Measurements from ENCODE around the gene PRR16.

DNA sequence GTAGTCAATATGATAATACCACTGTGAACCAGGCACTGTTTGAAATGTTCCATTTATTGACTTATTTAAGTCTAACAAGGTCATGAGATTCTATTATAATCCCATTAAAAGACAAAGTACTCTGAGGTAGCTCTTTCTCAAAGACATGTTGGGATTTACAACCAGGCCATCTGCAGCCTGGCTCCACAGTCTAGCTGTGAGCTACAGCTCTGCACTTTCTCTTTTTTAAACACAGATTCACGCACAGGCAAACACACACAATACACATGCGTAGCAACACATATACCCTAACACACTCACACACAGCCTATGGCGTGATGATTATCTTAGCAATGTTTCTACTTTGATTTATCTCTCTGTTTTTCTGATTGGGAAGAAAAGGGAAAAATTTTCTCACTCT lies 174.3 kb downstream of the PRR16 start:
- no peak for TF ChIP-seq EZH2phosphoT487 (IDR thresholded peaks at IDR 0.05; ENCODE audit: insufficient read depth, low read depth)
- TF ChIP-seq EZH2 (IDR thresholded peaks at IDR 0.05; ENCODE audit: insufficient read depth, poor library complexity, severe bottlenecking), result no peak
